OCI-LY3 (cell line): ENCODE data around the gene COPA.

Experiments used
- H2AFZ ChIP-seq: fragments of 200-600, 300-600 bp; shearing (Covaris generic); 2 replicates; pipeline ENCODE4 v1.6.0; 2014; ENCODE audit warnings: antibody characterized with exemption, low read depth, low read length
- H3K27ac ChIP-seq: fragments of 200-600, 300-600 bp; sonication (generic); 2 replicates; pipeline ENCODE4 v1.5.1; 2014; ENCODE audit warnings: mild to moderate bottlenecking, low read length, moderate library complexity, mixed read lengths
- H3K27me3 ChIP-seq: fragments of 200-600, 300-600 bp; sonication (generic); 2 replicates; pipeline ENCODE4 v1.6.1; 2014; ENCODE audit warnings: low read depth, low read length, mixed read lengths
- H3K36me3 ChIP-seq: fragments of 200-600, 300-600 bp; sonication (generic); replicated peaks from 2 replicates; pipeline ENCODE3; 2014; ENCODE audit warnings: low read depth, low read length, mixed read lengths
- H3K4me1 ChIP-seq: fragments of 300-600, 200-600 bp; sonication (generic); 2 replicates; pipeline ENCODE4 v1.6.1; 2014; ENCODE audit warnings: low read length, mixed read lengths
- H3K4me2 ChIP-seq: fragments of 200-600, 300-600 bp; sonication (generic); 2 replicates; pipeline ENCODE4 v1.6.1; 2014; ENCODE audit warnings: low read length, mixed read lengths
- H3K4me3 ChIP-seq: fragments of 300-600, 200-600 bp; sonication (generic); 2 replicates; pipeline ENCODE4 v1.5.1; 2014; ENCODE audit warnings: antibody characterized with exemption, mild to moderate bottlenecking, low read length, moderate library complexity
- H3K79me2 ChIP-seq: fragments of 300-600, 200-600 bp; shearing (Covaris generic); 2 replicates; pipeline ENCODE4 v1.6.1; 2014; ENCODE audit warnings: mild to moderate bottlenecking, low read length, mixed read lengths
- H3K9ac ChIP-seq: fragments of 300-600, 200-600 bp; shearing (Covaris generic); 2 replicates; pipeline ENCODE4 v1.6.0; 2014; ENCODE audit warnings: mild to moderate bottlenecking, low read length, moderate library complexity
- H3K9me3 ChIP-seq: fragments of 200-600, 300-600 bp; shearing (Covaris generic); 2 replicates; pipeline ENCODE4 v1.6.1; 2014; ENCODE audit warnings: low read length, mixed read lengths; ENCODE audit not compliant: insufficient read depth
- H4K20me1 ChIP-seq: fragments of 200-600, 300-600 bp; sonication (generic); 2 replicates; pipeline ENCODE4 v1.6.1; 2016; ENCODE audit warnings: low read length, mixed read lengths; ENCODE audit not compliant: insufficient read depth
- CTCF ChIP-seq: fragments of 200-600, 300-600 bp; sonication (generic); IDR thresholded peaks from 2 replicates; pipeline ENCODE4 v1.5.1; 2014; ENCODE audit warnings: antibody characterized with exemption, low read length, low read depth
- EZH2phosphoT487 ChIP-seq: fragments of 200-600 bp; shearing (Covaris generic); IDR thresholded peaks from 2 replicates; pipeline ENCODE4 v1.6.1; 2018; ENCODE audit warnings: antibody characterized with exemption, mixed run types, low read depth

COPA gene

GRCh38 chr1:160326418-160326817 lies 16.6 kb downstream of the COPA start:
- Histone ChIP-seq H3K9ac (no peak overlapping the region), H3K9me3 (no peaks in the 10 kb centered on the region), H3K4me1 (no peaks in the 10 kb centered on the region), H3K36me3 (peaks cover 74% of the 10 kb centered on the region), H3K27ac (no peak overlapping the region), H4K20me1 (peaks cover 18% of the 10 kb centered on the region; the same call in 1 of the 2 replicates), H3K4me2 (no peak overlapping the region), H2AFZ (no peak overlapping the region), H3K4me3 (no peak overlapping the region), H3K79me2 (peaks cover 13% of the 10 kb centered on the region), H3K27me3 (no peaks in the 10 kb centered on the region)
- no peak for TF ChIP-seq CTCF
- no peak for TF ChIP-seq EZH2phosphoT487

GRCh38 chr1:160325252-160325651 lies 17.8 kb downstream of the COPA start:
- no peak overlapping the region for H3K9ac ChIP-seq
- peaks cover 25% of the 10 kb centered on the region for H3K79me2 ChIP-seq
- TF ChIP-seq CTCF: no peak
- no peak for TF ChIP-seq EZH2phosphoT487
- H2AFZ ChIP-seq: no peak overlapping the region
- H3K4me1 ChIP-seq: no peaks in the 10 kb centered on the region
- H4K20me1 ChIP-seq: peaks cover 26% of the 10 kb centered on the region; the same call in 1 of the 2 replicates
- no peak overlapping the region for H3K4me3 ChIP-seq
- H3K27ac ChIP-seq: no peak overlapping the region
- peaks cover 72% of the 10 kb centered on the region for H3K36me3 ChIP-seq
- H3K27me3 ChIP-seq: no peaks in the 10 kb centered on the region
- H3K9me3 ChIP-seq: no peaks in the 10 kb centered on the region
- no peak overlapping the region for H3K4me2 ChIP-seq

GRCh38 chr1:160322831-160323230 lies 20.2 kb downstream of the COPA start:
- H3K79me2 ChIP-seq: peaks cover 33% of the 10 kb centered on the region
- H3K9ac ChIP-seq: no peak overlapping the region
- no peak overlapping the region for H3K27ac ChIP-seq
- no peak overlapping the region for H3K4me3 ChIP-seq
- peaks cover 23% of the 10 kb centered on the region; the same call in 1 of the 2 replicates for H4K20me1 ChIP-seq
- H3K27me3 ChIP-seq: no peaks in the 10 kb centered on the region
- TF ChIP-seq EZH2phosphoT487 (no peak), CTCF (no peak)
- peaks cover 71% of the 10 kb centered on the region for H3K36me3 ChIP-seq
- no peaks in the 10 kb centered on the region for H3K4me1 ChIP-seq
- no peak overlapping the region for H2AFZ ChIP-seq
- no peak overlapping the region for H3K4me2 ChIP-seq
- H3K9me3 ChIP-seq: no peaks in the 10 kb centered on the region

GRCh38 chr1:160315359-160315758 lies 27.7 kb downstream of the COPA start:
- Histone ChIP-seq H3K79me2 (peaks cover 29% of the 10 kb centered on the region), H3K4me2 (no peak overlapping the region), H3K36me3 (peaks cover 79% of the 10 kb centered on the region), H3K27me3 (no peaks in the 10 kb centered on the region), H3K9ac (no peak overlapping the region), H2AFZ (no peak overlapping the region), H3K27ac (no peak overlapping the region), H3K9me3 (no peaks in the 10 kb centered on the region), H4K20me1 (peaks cover 16% of the 10 kb centered on the region; the same call in 1 of the 2 replicates), H3K4me3 (no peak overlapping the region), H3K4me1 (no peaks in the 10 kb centered on the region)
- TF ChIP-seq EZH2phosphoT487 (no peak), CTCF (no peak)
